OCI-LY3 (cell line): ENCODE data around the gene ALX3.

Experiments
- CTCF ChIP-seq: fragments of 200-600, 300-600 bp; sonication (generic); IDR thresholded peaks from 2 replicates; pipeline ENCODE4 v1.5.1; 2014; ENCODE audit warnings: antibody characterized with exemption, low read length, low read depth
- EZH2phosphoT487 ChIP-seq: fragments of 200-600 bp; shearing (Covaris generic); IDR thresholded peaks from 2 replicates; pipeline ENCODE4 v1.6.1; 2018; ENCODE audit warnings: antibody characterized with exemption, mixed run types, low read depth

GRCh38 chr1:110056285-110056683, 14.2 kb downstream of the ALX3 start:
- TF ChIP-seq CTCF (no peak), EZH2phosphoT487 (no peak)
